ENCODE measurements around the gene SPDYA.

SPDYA gene

DNA sequence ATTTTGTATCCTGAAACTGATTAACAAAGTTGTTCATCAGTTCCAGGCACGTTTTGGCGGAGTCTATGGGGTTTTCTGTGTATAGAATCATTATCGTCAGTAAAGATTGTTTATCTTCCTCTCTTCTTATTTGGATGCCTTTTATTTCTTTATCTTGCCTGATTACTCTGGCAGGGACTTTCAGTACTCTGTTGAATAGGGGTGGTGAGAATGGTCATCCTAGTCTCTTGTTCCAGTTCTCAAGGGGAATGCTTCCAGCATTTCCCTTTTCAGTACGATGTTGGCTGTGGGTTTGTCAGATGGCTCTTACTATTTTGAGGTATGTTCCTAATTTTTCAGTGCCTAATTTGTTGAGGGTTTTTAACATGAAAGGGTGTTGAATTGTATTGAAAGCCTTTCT, 14.0 kb upstream of the SPDYA start:
- no peak for DNase-seq (ENCODE audit: low read depth, low spot score)
- TF ChIP-seq, protein P1, sequence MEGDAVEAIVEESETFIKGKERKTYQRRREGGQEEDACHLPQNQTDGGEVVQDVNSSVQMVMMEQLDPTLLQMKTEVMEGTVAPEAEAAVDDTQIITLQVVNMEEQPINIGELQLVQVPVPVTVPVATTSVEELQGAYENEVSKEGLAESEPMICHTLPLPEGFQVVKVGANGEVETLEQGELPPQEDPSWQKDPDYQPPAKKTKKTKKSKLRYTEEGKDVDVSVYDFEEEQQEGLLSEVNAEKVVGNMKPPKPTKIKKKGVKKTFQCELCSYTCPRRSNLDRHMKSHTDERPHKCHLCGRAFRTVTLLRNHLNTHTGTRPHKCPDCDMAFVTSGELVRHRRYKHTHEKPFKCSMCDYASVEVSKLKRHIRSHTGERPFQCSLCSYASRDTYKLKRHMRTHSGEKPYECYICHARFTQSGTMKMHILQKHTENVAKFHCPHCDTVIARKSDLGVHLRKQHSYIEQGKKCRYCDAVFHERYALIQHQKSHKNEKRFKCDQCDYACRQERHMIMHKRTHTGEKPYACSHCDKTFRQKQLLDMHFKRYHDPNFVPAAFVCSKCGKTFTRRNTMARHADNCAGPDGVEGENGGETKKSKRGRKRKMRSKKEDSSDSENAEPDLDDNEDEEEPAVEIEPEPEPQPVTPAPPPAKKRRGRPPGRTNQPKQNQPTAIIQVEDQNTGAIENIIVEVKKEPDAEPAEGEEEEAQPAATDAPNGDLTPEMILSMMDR (IDR thresholded peaks at IDR 0.05; ENCODE audit: low read depth, low read length) = no peak
- no peak overlapping the region for H3K4me3 ChIP-seq (ENCODE audit: low read depth, low read length)
- in situ Hi-C loops (cut with HindIII; ENCODE audit: low sequenced_read_pairs) = no loop called here

DNA sequence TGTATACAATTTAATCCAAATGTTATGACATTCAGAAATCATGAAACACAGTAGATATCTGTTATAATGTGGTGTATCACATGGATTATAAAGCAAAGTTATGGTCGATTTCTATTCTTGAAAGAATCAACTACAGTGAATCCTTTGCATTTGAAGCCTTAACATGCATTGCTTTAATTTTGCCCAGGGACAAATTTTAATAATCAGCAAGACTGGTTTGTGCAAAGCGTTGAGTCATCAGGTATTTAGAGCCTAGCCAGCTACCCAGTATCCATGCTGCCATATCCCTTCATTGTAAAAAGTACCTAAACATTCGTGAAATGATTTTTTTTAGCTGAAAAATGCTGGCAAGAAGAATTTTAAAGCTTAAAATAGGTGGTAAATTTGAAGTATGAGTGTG, 8.9 kb upstream of the SPDYA start:
- TF ChIP-seq, protein P1 (IDR thresholded peaks at IDR 0.05; ENCODE audit: low read depth, low read length) = no peak
- in situ Hi-C loops (cut with HindIII; ENCODE audit: low sequenced_read_pairs) = no loop called here
- peak; percentile 18 for DNase-seq (ENCODE audit: low read depth, low spot score)
- no peak overlapping the region for H3K4me3 ChIP-seq (ENCODE audit: low read depth, low read length)

DNA sequence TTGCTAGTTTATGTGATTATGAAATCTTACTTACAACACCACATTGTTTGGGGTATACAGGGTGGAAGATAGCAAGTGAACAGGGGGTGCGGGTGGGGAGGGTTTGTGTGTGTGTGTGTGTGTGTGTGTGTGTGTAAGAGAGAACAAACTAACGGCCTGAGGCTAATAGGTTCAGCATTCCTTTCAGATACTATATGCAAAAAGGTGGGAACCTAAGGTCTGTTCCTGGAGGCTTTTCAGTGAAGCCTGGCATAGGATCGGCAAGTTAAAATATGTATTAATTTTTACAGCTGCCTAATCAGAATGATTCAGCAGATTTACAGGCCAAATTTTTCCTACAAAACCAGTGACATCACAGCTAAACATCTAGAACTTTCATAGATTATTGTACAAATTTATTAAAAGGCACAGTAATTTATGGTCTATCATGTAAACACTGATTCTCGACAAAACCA, 7.6 kb upstream of the SPDYA start:
- TF ChIP-seq, protein P1 (IDR thresholded peaks at IDR 0.05; ENCODE audit: low read depth, low read length) = no peak
- DNase-seq (ENCODE audit: low read depth, low spot score) = no peak
- no peak overlapping the region for H3K4me3 ChIP-seq (ENCODE audit: low read depth, low read length)
- in situ Hi-C loops (cut with HindIII; ENCODE audit: low sequenced_read_pairs) = no loop called here

DNA sequence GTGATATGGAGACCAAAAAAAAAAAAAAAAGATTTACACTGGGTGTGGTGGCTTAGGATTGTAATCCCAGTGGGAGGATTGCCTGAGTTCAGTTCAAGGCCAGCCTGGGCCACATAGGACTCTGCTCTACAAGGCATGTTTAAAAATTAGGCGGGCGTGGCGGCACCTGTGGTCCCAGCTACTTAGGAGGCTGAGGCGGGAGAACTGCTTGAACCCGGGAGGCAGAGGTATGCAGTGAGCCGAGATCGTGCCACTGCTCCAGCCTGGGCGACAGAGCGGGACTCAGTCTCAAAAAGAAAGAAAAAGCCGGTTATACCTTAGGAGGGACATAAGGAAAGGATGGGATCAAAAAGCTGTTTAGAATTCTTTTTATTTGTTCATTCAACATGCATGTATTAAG, 707 bp upstream of the SPDYA start:
- in situ Hi-C loops (cut with HindIII; ENCODE audit: low sequenced_read_pairs) = no loop called here
- no peak for DNase-seq (ENCODE audit: low read depth, low spot score)
- H3K4me3 ChIP-seq (ENCODE audit: low read depth, low read length) = peak overlapping the region; percentile 53
- TF ChIP-seq, protein P1 (IDR thresholded peaks at IDR 0.05; ENCODE audit: low read depth, low read length) = no peak

DNA sequence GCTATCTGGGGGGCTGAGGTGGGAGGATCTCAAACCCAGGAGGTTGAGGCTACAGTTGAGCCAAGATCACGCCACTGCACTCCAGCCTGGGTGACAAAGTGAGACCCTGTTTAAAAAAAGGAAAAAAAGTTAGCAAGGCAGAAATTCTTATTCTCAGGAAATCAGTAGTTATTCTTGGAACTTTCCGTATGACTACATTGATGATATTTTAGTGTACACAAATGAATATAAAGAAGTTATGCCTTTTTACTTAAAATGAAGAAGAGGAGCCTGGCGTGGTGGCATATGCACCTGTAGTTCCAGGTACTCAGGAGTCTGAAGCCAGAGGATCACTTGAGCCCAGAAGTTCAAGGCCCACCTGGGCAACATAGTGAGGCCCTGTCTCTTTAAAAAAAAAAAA, 7.4 kb downstream of the SPDYA start:
- DNase-seq (ENCODE audit: low read depth, low spot score) = no peak
- TF ChIP-seq, protein P1 (IDR thresholded peaks at IDR 0.05; ENCODE audit: low read depth, low read length) = no peak
- in situ Hi-C loops (cut with HindIII; ENCODE audit: low sequenced_read_pairs) = no loop called here
- H3K4me3 ChIP-seq (ENCODE audit: low read depth, low read length) = no peak overlapping the region

DNA sequence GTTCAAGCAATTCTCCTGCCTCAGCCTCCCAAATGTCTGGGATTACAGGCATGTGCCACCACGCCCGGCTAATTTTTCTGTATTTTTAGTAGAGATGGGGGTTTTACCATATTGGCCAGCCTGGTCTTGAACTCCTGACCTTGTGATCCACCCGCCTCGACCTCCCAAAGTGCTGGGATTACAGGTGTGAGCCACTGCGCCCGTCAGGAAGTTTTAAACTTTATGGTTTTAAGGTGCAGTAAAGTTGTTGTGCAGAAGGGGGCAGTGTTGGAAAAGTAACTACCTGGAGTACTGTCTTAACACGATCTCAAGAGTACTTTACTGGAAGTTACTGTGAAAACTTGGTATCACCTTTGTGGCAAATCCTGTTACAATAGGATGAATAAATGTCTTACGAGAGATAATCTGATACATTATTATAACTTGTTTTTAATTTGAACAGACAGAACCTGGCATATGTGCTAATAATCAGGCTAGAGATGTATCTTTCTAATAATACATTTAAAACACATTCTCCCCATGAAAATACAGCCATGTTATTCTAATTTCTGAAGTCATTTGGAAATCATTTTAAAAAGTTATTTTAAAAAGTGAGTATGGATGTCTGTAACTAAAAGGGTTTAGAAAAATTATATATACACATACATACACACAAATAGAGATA, 10.8 kb downstream of the SPDYA start:
- TF ChIP-seq, protein P1 (IDR thresholded peaks at IDR 0.05; ENCODE audit: low read depth, low read length) = peak; percentile 68
- no peak overlapping the region for H3K4me3 ChIP-seq (ENCODE audit: low read depth, low read length)
- DNase-seq (ENCODE audit: low read depth, low spot score) = peak; percentile 68
- in situ Hi-C loops (cut with HindIII; ENCODE audit: low sequenced_read_pairs) = no loop called here

All from astrocyte of the spinal cord (primary cell).